ENCODE data around the gene EZH1. TPM values are rescaled to one million over a fixed set of nuclear protein-coding genes. Genes with fewer than 3 reads are reported as not detected.
"Not testable (repeated sequence)": the region's sequence is repeated elsewhere in the genome, so short reads cannot be mapped to it uniquely, and the experiment has no call there.

The EZH1 gene
- total RNA-seq, 1 donor from 2014 or later, result 32.2 TPM

DNA sequence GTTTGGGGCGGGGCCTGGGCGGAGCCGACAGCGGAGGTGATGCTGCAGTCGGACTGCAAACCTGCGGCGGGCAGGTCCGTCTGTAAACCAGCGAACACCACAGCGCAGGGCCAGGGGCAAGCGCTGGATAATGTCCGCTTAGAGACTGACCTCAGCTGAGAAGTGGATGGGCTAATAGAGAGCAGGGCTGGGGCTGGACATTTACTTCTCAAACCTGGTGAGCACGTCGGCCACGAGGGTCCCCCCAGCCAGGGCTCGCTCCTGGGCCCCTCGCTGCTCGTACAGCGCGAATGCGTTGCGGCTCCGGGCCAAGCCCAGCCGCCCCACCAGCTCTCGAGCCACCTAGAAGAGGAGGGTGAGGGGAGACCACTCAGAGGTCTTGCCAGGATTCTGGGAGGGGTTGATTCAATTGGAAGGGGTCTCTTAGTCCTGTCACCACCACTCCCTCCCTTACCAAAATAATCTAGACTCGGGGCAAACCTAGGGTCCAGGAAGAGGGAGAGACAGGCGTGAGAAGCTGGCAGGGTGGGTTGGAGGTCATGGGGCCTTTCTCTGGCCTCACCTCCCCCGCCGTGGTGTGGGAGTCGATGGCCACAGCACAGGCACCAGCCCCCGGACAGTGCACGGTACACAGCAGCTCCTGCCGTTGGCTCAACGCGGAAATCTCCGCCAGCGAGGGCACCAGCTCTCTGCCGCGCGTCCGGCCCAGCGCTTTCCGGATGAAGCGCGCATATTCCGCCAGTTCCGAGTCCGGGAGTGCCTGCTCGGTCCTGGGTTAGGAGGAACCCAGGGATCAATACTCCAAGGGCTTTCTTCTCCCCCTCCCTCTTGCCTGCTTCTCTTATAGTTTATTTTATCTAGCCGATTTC, 73.8 kb downstream of the EZH1 start:
- TF ChIP-seq, protein P1, sequence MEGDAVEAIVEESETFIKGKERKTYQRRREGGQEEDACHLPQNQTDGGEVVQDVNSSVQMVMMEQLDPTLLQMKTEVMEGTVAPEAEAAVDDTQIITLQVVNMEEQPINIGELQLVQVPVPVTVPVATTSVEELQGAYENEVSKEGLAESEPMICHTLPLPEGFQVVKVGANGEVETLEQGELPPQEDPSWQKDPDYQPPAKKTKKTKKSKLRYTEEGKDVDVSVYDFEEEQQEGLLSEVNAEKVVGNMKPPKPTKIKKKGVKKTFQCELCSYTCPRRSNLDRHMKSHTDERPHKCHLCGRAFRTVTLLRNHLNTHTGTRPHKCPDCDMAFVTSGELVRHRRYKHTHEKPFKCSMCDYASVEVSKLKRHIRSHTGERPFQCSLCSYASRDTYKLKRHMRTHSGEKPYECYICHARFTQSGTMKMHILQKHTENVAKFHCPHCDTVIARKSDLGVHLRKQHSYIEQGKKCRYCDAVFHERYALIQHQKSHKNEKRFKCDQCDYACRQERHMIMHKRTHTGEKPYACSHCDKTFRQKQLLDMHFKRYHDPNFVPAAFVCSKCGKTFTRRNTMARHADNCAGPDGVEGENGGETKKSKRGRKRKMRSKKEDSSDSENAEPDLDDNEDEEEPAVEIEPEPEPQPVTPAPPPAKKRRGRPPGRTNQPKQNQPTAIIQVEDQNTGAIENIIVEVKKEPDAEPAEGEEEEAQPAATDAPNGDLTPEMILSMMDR (IDR thresholded peaks at IDR 0.05; ENCODE audit: partially characterized antibody, unreplicated experiment), result no peak
- H3K27me3 Mint-ChIP-seq (ENCODE audit: unreplicated experiment), result peaks cover 19% of the 10 kb centered on the region
- peak overlapping the region; percentile 74 for H3K4me3 Mint-ChIP-seq (ENCODE audit: unreplicated experiment)
- H3K27ac Mint-ChIP-seq (ENCODE audit: unreplicated experiment), result no peak overlapping the region
- no peak for DNase-seq
- H3K4me1 Mint-ChIP-seq (ENCODE audit: low read depth, unreplicated experiment), result peaks cover 6% of the 10 kb centered on the region
- H3K9me3 Mint-ChIP-seq (ENCODE audit: unreplicated experiment), result peaks cover 7% of the 10 kb centered on the region
- no peaks in the 10 kb centered on the region for H3K36me3 Mint-ChIP-seq (ENCODE audit: unreplicated experiment)

DNA sequence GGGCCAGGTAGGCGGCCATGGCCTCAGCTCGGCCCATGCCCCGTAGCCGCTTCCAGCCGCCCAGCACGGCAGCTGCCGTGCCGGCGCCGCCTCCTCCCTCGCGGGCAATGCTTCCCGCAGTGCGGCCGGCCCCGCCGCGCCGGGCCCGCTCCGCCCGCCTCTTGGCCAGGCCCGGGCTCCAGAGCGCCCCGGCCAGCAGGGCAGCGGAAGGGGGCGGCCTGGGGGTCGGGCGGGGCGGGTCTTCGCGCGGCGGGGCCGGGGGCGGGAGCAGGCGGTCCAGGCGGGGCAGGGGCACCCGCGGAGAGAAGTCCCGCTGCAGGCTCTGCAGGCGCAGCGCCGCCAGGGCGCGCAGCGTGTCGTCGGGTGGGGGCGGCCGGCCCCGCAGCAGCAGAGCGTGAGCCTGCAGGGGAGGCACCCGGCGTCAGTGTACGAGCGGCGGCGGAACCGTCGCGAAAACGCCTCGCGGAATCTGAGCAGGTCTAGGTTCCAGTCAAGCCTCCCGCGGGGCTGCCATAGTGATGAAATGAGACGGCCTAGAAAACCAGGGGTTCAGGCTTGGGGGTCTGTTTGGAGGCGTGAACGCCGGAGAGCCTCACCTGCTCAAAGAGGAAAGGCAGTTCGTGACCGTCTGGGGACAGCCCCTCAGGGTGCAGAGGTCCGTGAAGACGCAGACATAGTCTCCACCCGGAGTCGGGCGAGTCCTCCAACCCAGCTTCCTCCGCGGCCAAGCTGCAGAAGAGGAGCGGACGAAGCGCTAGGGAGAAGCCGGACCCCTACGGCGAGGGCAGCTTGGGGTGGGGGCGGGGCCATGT, 74.7 kb downstream of the EZH1 start:
- H3K36me3 Mint-ChIP-seq (ENCODE audit: unreplicated experiment), result no peaks in the 10 kb centered on the region
- H3K27ac Mint-ChIP-seq (ENCODE audit: unreplicated experiment), result no peak overlapping the region
- H3K4me1 Mint-ChIP-seq (ENCODE audit: low read depth, unreplicated experiment), result peaks cover 6% of the 10 kb centered on the region
- DNase-seq, result peak; percentile 54
- peak overlapping the region; percentile 20 for H3K4me3 Mint-ChIP-seq (ENCODE audit: unreplicated experiment)
- TF ChIP-seq, protein P1 (IDR thresholded peaks at IDR 0.05; ENCODE audit: partially characterized antibody, unreplicated experiment), result no peak
- H3K27me3 Mint-ChIP-seq (ENCODE audit: unreplicated experiment), result peaks cover 19% of the 10 kb centered on the region
- H3K9me3 Mint-ChIP-seq (ENCODE audit: unreplicated experiment), result peaks cover 7% of the 10 kb centered on the region

GRCh38 chr17:42669705-42669976, 75.2 kb downstream of the EZH1 start:
- no peak overlapping the region for H3K27ac Mint-ChIP-seq (ENCODE audit: unreplicated experiment)
- peaks cover 4% of the 10 kb centered on the region for H3K4me1 Mint-ChIP-seq (ENCODE audit: low read depth, unreplicated experiment)
- H3K9me3 Mint-ChIP-seq (ENCODE audit: unreplicated experiment), result peaks cover 5% of the 10 kb centered on the region
- no peak for DNase-seq
- no peak overlapping the region for H3K4me3 Mint-ChIP-seq (ENCODE audit: unreplicated experiment)
- TF ChIP-seq, protein P1 (IDR thresholded peaks at IDR 0.05; ENCODE audit: partially characterized antibody, unreplicated experiment), result no peak
- H3K27me3 Mint-ChIP-seq (ENCODE audit: unreplicated experiment), result peaks cover 18% of the 10 kb centered on the region
- no peaks in the 10 kb centered on the region for H3K36me3 Mint-ChIP-seq (ENCODE audit: unreplicated experiment)

DNA sequence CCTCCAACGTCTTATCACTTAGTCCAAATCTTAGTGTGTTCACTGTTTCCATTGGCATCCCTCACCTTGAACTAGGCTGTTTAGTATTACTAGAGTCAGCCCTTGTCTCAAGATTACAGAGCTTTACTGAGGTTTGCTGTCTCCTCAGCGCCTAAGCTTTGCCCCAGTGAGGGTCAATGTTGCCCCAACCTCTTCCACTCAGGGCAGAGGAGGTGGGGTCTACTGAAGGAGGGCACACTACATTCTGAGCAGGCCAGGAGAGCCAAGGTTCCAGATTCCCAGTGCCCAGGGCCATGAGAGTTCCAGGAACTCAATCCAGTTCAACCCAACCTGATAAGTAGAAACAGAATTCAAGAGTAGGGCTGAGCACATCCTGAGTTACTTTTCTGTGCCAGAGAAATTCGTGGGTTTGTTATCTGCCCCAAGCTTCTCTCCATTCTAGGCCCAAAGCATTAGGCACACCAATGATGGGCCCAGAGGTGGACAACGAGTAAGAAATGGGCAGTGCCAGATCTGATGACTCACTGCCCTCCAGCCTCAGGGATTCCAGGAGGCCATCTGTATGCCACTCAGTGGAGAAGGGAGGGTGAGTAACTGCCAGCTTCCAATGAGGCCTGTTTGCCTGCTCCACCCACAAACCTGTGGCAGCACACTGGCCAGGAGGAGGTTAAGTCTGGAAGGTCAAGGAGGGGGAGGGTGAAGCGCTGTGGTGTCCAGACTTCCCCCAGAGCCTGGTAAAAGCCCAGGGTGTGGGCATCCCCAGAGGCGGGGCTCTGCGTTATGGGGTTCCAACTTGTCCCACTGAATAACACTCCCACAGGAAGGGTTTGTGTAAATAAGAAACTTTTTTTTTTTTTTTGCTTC, 77.5 kb downstream of the EZH1 start:
- H3K4me1 Mint-ChIP-seq (ENCODE audit: low read depth, unreplicated experiment), result peaks cover 4% of the 10 kb centered on the region
- TF ChIP-seq, protein P1 (IDR thresholded peaks at IDR 0.05; ENCODE audit: partially characterized antibody, unreplicated experiment), result no peak
- peaks cover 2% of the 10 kb centered on the region for H3K9me3 Mint-ChIP-seq (ENCODE audit: unreplicated experiment)
- no peak overlapping the region for H3K27ac Mint-ChIP-seq (ENCODE audit: unreplicated experiment)
- H3K4me3 Mint-ChIP-seq (ENCODE audit: unreplicated experiment), result no peak overlapping the region
- no peak for DNase-seq
- H3K27me3 Mint-ChIP-seq (ENCODE audit: unreplicated experiment), result peaks cover 15% of the 10 kb centered on the region
- no peaks in the 10 kb centered on the region for H3K36me3 Mint-ChIP-seq (ENCODE audit: unreplicated experiment)

GRCh38 chr17:42666126-42666525, 78.7 kb downstream of the EZH1 start:
- H3K27me3 Mint-ChIP-seq (ENCODE audit: unreplicated experiment); H3K36me3 Mint-ChIP-seq (ENCODE audit: unreplicated experiment); H3K4me1 Mint-ChIP-seq (ENCODE audit: low read depth, unreplicated experiment); H3K27ac Mint-ChIP-seq (ENCODE audit: unreplicated experiment); H3K4me3 Mint-ChIP-seq (ENCODE audit: unreplicated experiment); DNase-seq; H3K9me3 Mint-ChIP-seq (ENCODE audit: unreplicated experiment): not testable (repeated sequence)

Data from glutamatergic neuron (in vitro differentiated cells).